Keratinocyte (primary cell): ENCODE data around the gene NT5DC1. TPM values are rescaled to one million over a fixed set of nuclear protein-coding genes. Genes with fewer than 3 reads are reported as not detected.

Experiments
- DNase-seq: peaks from one replicate; pipeline ENCODE4 v3.0.0-alpha.2; 2011; ENCODE audit warnings: low read depth, missing footprints, low spot score
- FAIRE-seq: peaks from 2 replicates; lab custom pipeline; 2011; peaks lifted over from hg19 to GRCh38; lab: Jason Lieb, UNC
- H2AFZ ChIP-seq: 2 replicates; pipeline ENCODE4 v1.6.0; 2012; ENCODE audit warnings: low read length, control low read depth, inconsistent platforms; ENCODE audit not compliant: control insufficient read depth
- H3K27ac ChIP-seq: 2 replicates; pipeline ENCODE4 v1.5.1; 2011; ENCODE audit warnings: low read length; ENCODE audit not compliant: control insufficient read depth, insufficient read depth
- H3K27me3 ChIP-seq: 3 replicates; pipeline ENCODE4 v1.6.0; 2011; ENCODE audit warnings: low read length; ENCODE audit not compliant: control insufficient read depth, insufficient read depth; ENCODE audit errors: extremely low read depth
- H3K36me3 ChIP-seq, 2 experiments: 2 replicates in 1 of 2; 3 replicates in 1 of 2; pipeline ENCODE4 v1.5.1; 2011; ENCODE audit warnings: low read length in 2 of 2, mild to moderate bottlenecking in 1 of 2; ENCODE audit not compliant: control insufficient read depth in 2 of 2, insufficient read depth in 2 of 2; ENCODE audit errors: extremely low read depth in 1 of 2
- H3K4me1 ChIP-seq: 3 replicates; pipeline ENCODE4 v1.5.1; 2011; ENCODE audit warnings: low read length; ENCODE audit not compliant: control insufficient read depth, insufficient read depth; ENCODE audit errors: extremely low read depth
- H3K4me2 ChIP-seq: 3 replicates; pipeline ENCODE4 v1.6.0; 2011; ENCODE audit warnings: low read depth, low read length; ENCODE audit not compliant: control insufficient read depth, insufficient read depth; ENCODE audit errors: extremely low read depth
- H3K4me3 ChIP-seq, 3 experiments: fragments of 200-600 bp in 1 of 3; sonication (generic) in 1 of 3; 2 replicates in 2 of 3; 3 replicates in 1 of 3; pipeline ENCODE4 v1.5.1; 2011 to 2016; ENCODE audit warnings: low read length in 3 of 3, mild to moderate bottlenecking in 3 of 3, control low read depth in 2 of 3, inconsistent platforms in 1 of 3, low read depth in 1 of 3, mixed read lengths in 1 of 3, mixed run types in 1 of 3, moderate library complexity in 1 of 3; ENCODE audit not compliant: control insufficient read depth in 2 of 3, insufficient read depth in 2 of 3; ENCODE audit errors: extremely low read depth in 1 of 3
- H3K79me2 ChIP-seq: 2 replicates; pipeline ENCODE4 v1.6.0; 2012; ENCODE audit warnings: low read length; ENCODE audit not compliant: control insufficient read depth, insufficient read depth
- H3K9ac ChIP-seq: 3 replicates; pipeline ENCODE4 v1.6.0; 2011; ENCODE audit warnings: low read length; ENCODE audit not compliant: control insufficient read depth, insufficient read depth; ENCODE audit errors: extremely low read depth
- H3K9me1 ChIP-seq: 3 replicates; pipeline ENCODE4 v1.6.0; 2011; ENCODE audit warnings: low read length; ENCODE audit not compliant: control insufficient read depth, insufficient read depth; ENCODE audit errors: extremely low read depth
- H3K9me3 ChIP-seq: 2 replicates; pipeline ENCODE4 v1.5.1; 2012; ENCODE audit warnings: low read depth, low read length; ENCODE audit not compliant: control insufficient read depth
- H4K20me1 ChIP-seq: 3 replicates; pipeline ENCODE4 v1.6.0; 2011; ENCODE audit warnings: low read length; ENCODE audit not compliant: control insufficient read depth, insufficient read depth; ENCODE audit errors: extremely low read depth
- CTCF ChIP-seq, 3 experiments: IDR thresholded peaks in 1 of 3; conservative IDR thresholded peaks in 1 of 3; optimal IDR thresholded peaks in 1 of 3; 2 replicates in 2 of 3; 3 replicates in 1 of 3; pipeline versions ENCODE3 to v1.5.1; 2011; ENCODE audit warnings: low read length in 3 of 3, mild to moderate bottlenecking in 3 of 3, moderate library complexity in 2 of 3, control low read depth in 1 of 3, inconsistent platforms in 1 of 3; ENCODE audit not compliant: insufficient read depth in 2 of 3; ENCODE audit errors: extremely low read depth in 1 of 3
- EZH2 ChIP-seq: IDR thresholded peaks from one replicate; pipeline ENCODE4 v1.6.1; 2012; ENCODE audit warnings: inconsistent platforms, mild to moderate bottlenecking, low read length, moderate library complexity
- dilution Hi-C: fragments of 300-500 bp; cut with MboI; formaldehyde crosslinking; loops from one replicate; pipeline ENCODE4 v1.7.0; 2020; ENCODE audit warnings: low sequenced_read_pairs; ENCODE audit not compliant: extremely low pct_ligation_motif_present
- polyA plus RNA-seq, 5 experiments: library from polyadenylated mRNA; depleted of rRNA in 3 of 5; stranded (reverse) in 3 of 5; stranded (forward) in 1 of 5; unstranded in 1 of 5; fragments of >200 nt; gene quantifications; 1 replicate in 1 of 5; 2 replicates in 3 of 5; 3 replicates in 1 of 5; pipeline versions ENCODE4 v1.2.1 to v1.2.3, GENCODE V29; 2011 to 2012; ENCODE audit warnings: missing spikeins in 2 of 5, low read depth in 1 of 5, low replicate concordance in 1 of 5

The NT5DC1 gene
- polyA plus RNA-seq, 1 donor (not counting 4 experiments of a cell fraction or from before 2014, with no cell fraction given), result 31.2 TPM

GRCh38 chr6:116055513-116055912, 45.1 kb upstream of the NT5DC1 start:
- dilution Hi-C loops, result no loop called here
- H3K4me3 ChIP-seq, result no peak overlapping the region
- peaks cover 16% of the 10 kb centered on the region for H3K79me2 ChIP-seq
- H3K9me3 ChIP-seq, result no peaks in the 10 kb centered on the region
- peaks cover 9% of the 10 kb centered on the region for H3K4me1 ChIP-seq
- H3K4me2 ChIP-seq, result peak overlapping the region; percentile 55
- no peaks in the 10 kb centered on the region for H3K9me1 ChIP-seq
- no peak overlapping the region for H3K9ac ChIP-seq
- no peaks in the 10 kb centered on the region for H3K27me3 ChIP-seq
- peak overlapping the region; percentile 28 for H2AFZ ChIP-seq
- TF ChIP-seq CTCF (optimal IDR thresholded peaks at IDR 0.05 in 1 of 3, IDR thresholded peaks at IDR 0.05 in 1 of 3, conservative IDR thresholded peaks at IDR 0.05 in 1 of 3; ENCODE audit: extremely low read depth in 1 of 3, insufficient read depth in 2 of 3, low read length in 3 of 3) (no peak), EZH2 (no peak)
- no peaks in the 10 kb centered on the region for H4K20me1 ChIP-seq
- no peak for FAIRE-seq
- no peak overlapping the region for H3K27ac ChIP-seq
- DNase-seq, result no peak
- H3K36me3 ChIP-seq, result no peaks in the 10 kb centered on the region

- Histone ChIP-seq H3K27ac (no peak overlapping the region), H3K4me2 (peak overlapping the region; percentile 40), H2AFZ (no peak overlapping the region), H3K9me1 (no peaks in the 10 kb centered on the region), H3K9me3 (no peaks in the 10 kb centered on the region), H3K79me2 (peaks cover 16% of the 10 kb centered on the region), H3K27me3 (no peaks in the 10 kb centered on the region), H4K20me1 (no peaks in the 10 kb centered on the region), H3K9ac (no peak overlapping the region), H3K36me3 (no peaks in the 10 kb centered on the region), H3K4me1 (peaks cover 14% of the 10 kb centered on the region), H3K4me3 (no peak overlapping the region)
- dilution Hi-C loops, result no loop called here
- no peak for DNase-seq
- no peak for TF ChIP-seq EZH2
- no peak for TF ChIP-seq CTCF (optimal IDR thresholded peaks at IDR 0.05 in 1 of 3, IDR thresholded peaks at IDR 0.05 in 1 of 3, conservative IDR thresholded peaks at IDR 0.05 in 1 of 3; ENCODE audit: extremely low read depth in 1 of 3, insufficient read depth in 2 of 3, low read length in 3 of 3)
- no peak for FAIRE-seq
These were observed 42.9 kb upstream of the NT5DC1 start for GRCh38 chr6:116057766-116058165.
